SK-N-SH (cell line): Measurements from ENCODE around the gene CLEC3B. TPM values are rescaled to one million over a fixed set of nuclear protein-coding genes. Genes with fewer than 3 reads are reported as not detected.

Source experiments
- CTCF ChIA-PET: fragments of 300-600, 350-600 bp; formaldehyde crosslinking; extraction: SDS; loops from one replicate; lab custom pipeline; 2021; lab: Yijun Ruan, JAX
- POLR2A ChIA-PET: fragments of 350-600 bp; sonication (Branson Sonifier 250); formaldehyde crosslinking; extraction: SDS; loops from one replicate; lab custom pipeline; 2020; ENCODE audit warnings: antibody characterized with exemption, inconsistent platforms; lab: Yijun Ruan, JAX
- DNase-seq: peaks from one replicate; pipeline ENCODE4 v3.0.0; 2012
- H2AFZ ChIP-seq: fragments of 200-600 bp; sonication (generic); 2 replicates; pipeline ENCODE4 v1.8.1; 2016; ENCODE audit warnings: antibody characterized with exemption, mild to moderate bottlenecking, low read depth
- H3F3A ChIP-seq: fragments of 200-600 bp; sonication (generic); replicated peaks from 2 replicates; pipeline ENCODE3; 2016; ENCODE audit warnings: antibody characterized with exemption, mild to moderate bottlenecking; ENCODE audit not compliant: insufficient read depth
- H3K27ac ChIP-seq, 2 experiments: fragments of 200-500 bp in 1 of 2; fragments of 200-600 bp in 1 of 2; sonication (Bioruptor generic) in 1 of 2; sonication (generic), shearing (Covaris generic) in 1 of 2; 2 replicates each; pipeline versions ENCODE4 v1.5.1 to v1.6.1; 2014 to 2016; ENCODE audit warnings: low read depth in 2 of 2, inconsistent platforms in 1 of 2, low read length in 1 of 2, mild to moderate bottlenecking in 1 of 2, mixed read lengths in 1 of 2
- H3K27me3 ChIP-seq: fragments of 200-600 bp; sonication (generic), shearing (Covaris generic); 2 replicates; pipeline ENCODE4 v1.6.1; 2016; ENCODE audit warnings: mixed run types; ENCODE audit not compliant: insufficient read depth
- H3K36me3 ChIP-seq, 2 experiments: fragments of 200-500 bp in 1 of 2; fragments of 200-600 bp in 1 of 2; sonication (Bioruptor generic) in 1 of 2; sonication (generic) in 1 of 2; replicated peaks in 1 of 2; 2 replicates each; pipeline versions ENCODE3 to v1.5.1; 2014 to 2016; ENCODE audit warnings: low read length in 1 of 2, mild to moderate bottlenecking in 1 of 2; ENCODE audit not compliant: insufficient read depth in 2 of 2, control insufficient read depth in 1 of 2
- H3K4me1 ChIP-seq, 2 experiments: fragments of 200-500 bp in 1 of 2; fragments of 200-600 bp in 1 of 2; sonication (Bioruptor generic) in 1 of 2; sonication (generic), shearing (Covaris generic) in 1 of 2; 2 replicates each; pipeline versions ENCODE4 v1.5.1 to v1.6.1; 2014 to 2016; ENCODE audit warnings: low read depth in 1 of 2, low read length in 1 of 2, mixed run types in 1 of 2; ENCODE audit not compliant: insufficient read depth in 2 of 2, control insufficient read depth in 1 of 2
- H3K4me2 ChIP-seq: fragments of 200-600 bp; sonication (generic), shearing (Covaris generic); 2 replicates; pipeline ENCODE4 v1.6.1; 2017; ENCODE audit warnings: mixed run types
- H3K4me3 ChIP-seq, 2 experiments: fragments of 200-500 bp in 1 of 2; fragments of 200-600 bp in 1 of 2; sonication (Bioruptor generic) in 1 of 2; sonication (generic), shearing (Covaris generic) in 1 of 2; 2 replicates each; pipeline versions ENCODE4 v1.5.1 to v1.8.1; 2014 to 2016; ENCODE audit warnings: low read depth in 2 of 2, inconsistent platforms in 1 of 2, low read length in 1 of 2, mild to moderate bottlenecking in 1 of 2, mixed read lengths in 1 of 2, moderate library complexity in 1 of 2
- H3K79me2 ChIP-seq: fragments of 200-600 bp; sonication (generic); 2 replicates; pipeline ENCODE4 v1.8.1; 2017; ENCODE audit warnings: mild to moderate bottlenecking; ENCODE audit not compliant: insufficient read depth
- H3K9ac ChIP-seq: fragments of 200-600 bp; sonication (generic); 2 replicates; pipeline ENCODE4 v1.6.1; 2017; ENCODE audit warnings: mixed run types
- H3K9me2 ChIP-seq: fragments of 200-600 bp; sonication (generic); 2 replicates; pipeline ENCODE4 v1.6.1; 2017; ENCODE audit warnings: mixed run types
- H3K9me3 ChIP-seq: fragments of 200-600 bp; sonication (generic); 2 replicates; pipeline ENCODE4 v1.6.1; 2017; ENCODE audit warnings: mixed run types, mild to moderate bottlenecking, moderate library complexity
- H4K20me1 ChIP-seq: fragments of 200-600 bp; sonication (generic); 2 replicates; pipeline ENCODE4 v1.6.1; 2017; ENCODE audit warnings: mild to moderate bottlenecking, mixed run types; ENCODE audit not compliant: insufficient read depth
- EP300 ChIP-seq, 2 experiments: IDR thresholded peaks; 2 replicates each; pipeline versions ENCODE4 v1.4.0 to v1.6.1; 2012; ENCODE audit warnings: borderline replicate concordance in 1 of 2, low read depth in 1 of 2, low read length in 1 of 2
- EZH2phosphoT487 ChIP-seq: fragments of 200-600 bp; sonication (generic); IDR thresholded peaks from 2 replicates; pipeline ENCODE4 v1.6.1; 2017; ENCODE audit warnings: low read depth, mixed run types, mild to moderate bottlenecking, antibody characterized with exemption, moderate library complexity, borderline replicate concordance
- FOSL2 ChIP-seq: IDR thresholded peaks from 2 replicates; pipeline ENCODE4 v1.4.0; 2012; ENCODE audit warnings: low read depth, mild to moderate bottlenecking, moderate library complexity, borderline replicate concordance
- FOXJ3 ChIP-seq: sonication (generic); formaldehyde crosslinking; IDR thresholded peaks from 2 replicates; pipeline ENCODE4 v1.5.1; 2020; ENCODE audit warnings: mild to moderate bottlenecking, missing genetic modification reagents
- JUND ChIP-seq: IDR thresholded peaks from 2 replicates; pipeline ENCODE4 v1.4.0; 2012
- NFIC ChIP-seq: IDR thresholded peaks from 2 replicates; pipeline ENCODE4 v1.4.0; 2012; ENCODE audit warnings: borderline replicate concordance
- NRF1 ChIP-seq: IDR thresholded peaks from 2 replicates; pipeline ENCODE4 v1.6.1; 2012; ENCODE audit warnings: low read depth, mild to moderate bottlenecking, low read length
- PBX3 ChIP-seq: IDR thresholded peaks from 2 replicates; pipeline ENCODE4; 2012
- POLR2AphosphoS5 ChIP-seq: IDR thresholded peaks from 2 replicates; pipeline ENCODE4 v1.6.1; 2012; ENCODE audit warnings: low read depth, low read length
- RCOR1 ChIP-seq: fragments of 150-350 bp; IDR thresholded peaks from 2 replicates; pipeline ENCODE4 v1.6.1; 2017; ENCODE audit warnings: antibody characterized with exemption, low read length
- SIN3A ChIP-seq: IDR thresholded peaks from 2 replicates; pipeline ENCODE4 v1.6.1; 2012; ENCODE audit warnings: low read depth, mild to moderate bottlenecking, low read length, moderate library complexity, borderline replicate concordance
- TAF1 ChIP-seq: IDR thresholded peaks from 2 replicates; pipeline ENCODE4 v1.6.1; 2012; ENCODE audit warnings: low read depth, mild to moderate bottlenecking, low read length, moderate library complexity, borderline replicate concordance
- TCF12 ChIP-seq: IDR thresholded peaks from 2 replicates; pipeline ENCODE4 v1.4.0; 2012
- YY1 ChIP-seq: IDR thresholded peaks from 2 replicates; pipeline ENCODE4 v1.4.0; 2012; ENCODE audit warnings: low read depth, mild to moderate bottlenecking
- WGBS: methylation state at CpG from one replicate; pipeline ENCODE4 v1.1.6; 2017; ENCODE audit warnings: low lambda C conversion rate; 5-methylcytosine and 5-hydroxymethylcytosine counted together
- polyA plus RNA-seq, 3 experiments: library from polyadenylated mRNA; depleted of rRNA; stranded (reverse); fragments of >200 nt; gene quantifications; 2 replicates each; pipeline ENCODE4 v1.2.3, GENCODE V29; 2012
- TF ChIP-seq, protein P1 (sequence below): IDR thresholded peaks from 2 replicates; pipeline ENCODE4 v1.6.1; 2012; ENCODE audit warnings: mild to moderate bottlenecking, low read depth, low read length, moderate library complexity

Gene CLEC3B
- polyA plus RNA-seq (2012; rRNA removed): 0.16 and 0.46 TPM in 2 replicates
- polyA plus RNA-seq (2012; cell fraction: cytosol; rRNA removed): 0.05 and 0.23 TPM in 2 replicates
- 2.1 and 3.1 TPM in 2 replicates for polyA plus RNA-seq (2012; cell fraction: nucleus; rRNA removed)

DNA sequence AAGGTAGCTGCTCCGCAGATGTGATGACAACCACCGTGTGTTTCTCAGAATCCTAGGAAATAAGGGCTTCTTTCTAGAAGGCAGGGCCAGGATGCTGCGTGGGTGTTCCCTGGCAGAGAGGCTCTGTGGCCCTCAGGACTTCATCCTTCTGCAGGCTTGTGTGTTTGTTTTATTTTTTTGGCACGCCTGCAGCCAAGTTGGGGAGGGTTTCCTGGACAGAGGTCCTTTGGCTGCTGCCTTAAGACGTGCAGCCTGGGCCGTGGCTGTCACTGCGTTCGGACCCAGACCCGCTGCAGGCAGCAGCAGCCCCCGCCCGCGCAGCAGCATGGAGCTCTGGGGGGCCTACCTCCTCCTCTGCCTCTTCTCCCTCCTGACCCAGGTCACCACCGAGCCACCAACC, at the start of gene CLEC3B:
CLEC3B (plus strand) TSS at position 266 of the 400 bp plus-strand sequence; CDS start at position 326, 60 bp downstream.
- TF ChIP-seq TCF12 (no peak), EP300 (IDR thresholded peaks at IDR 0.05; ENCODE audit: borderline replicate concordance in 1 of 2, low read depth in 1 of 2, low read length in 1 of 2) (no peak)
- H3K79me2 ChIP-seq: no peaks in the 10 kb centered on the region
- no peak within 1 kb of the TSS for H3K9ac ChIP-seq
- ChIA-PET CTCF (interaction anchor here (0.6 to 1.1 kb wide), 2 partner anchors 15 to 415 kb away, joined by 3 read pairs; no protein-coding TSS in a partner anchor), POLR2A (no interaction called here)
- H3K4me1 ChIP-seq: no peaks in the 10 kb centered on the region; a peak in 2 of 4 replicates
- H4K20me1 ChIP-seq: no peaks in the 10 kb centered on the region
- H3K9me3 ChIP-seq: no peaks in the 10 kb centered on the region
- no peaks in the 10 kb centered on the region for H3K36me3 ChIP-seq
- no peaks in the 10 kb centered on the region for H3K9me2 ChIP-seq
- no peak within 1 kb of the TSS for H2AFZ ChIP-seq
- H3K4me3 ChIP-seq: no peak within 1 kb of the TSS
- H3F3A ChIP-seq: no peaks in the 10 kb centered on the region
- H3K4me2 ChIP-seq: no peak within 1 kb of the TSS
- no peak for DNase-seq
- H3K27me3 ChIP-seq: no peaks in the 10 kb centered on the region
- H3K27ac ChIP-seq: no peak within 1 kb of the TSS
- WGBS: 68% methylated on average over 12 of the region's 13 CpGs

- H3K9ac ChIP-seq: no peak overlapping the region
- H3K27ac ChIP-seq: no peak overlapping the region
- TF ChIP-seq PBX3 (no peak), TAF1 (no peak), YY1 (no peak), NRF1 (no peak), JUND (no peak), EP300 (IDR thresholded peaks at IDR 0.05; ENCODE audit: borderline replicate concordance in 1 of 2, low read depth in 1 of 2, low read length in 1 of 2) (no peak), RCOR1 (no peak), NFIC (no peak), EZH2phosphoT487 (no peak), SIN3A (no peak), POLR2AphosphoS5 (no peak), FOSL2 (no peak), FOXJ3 (CRISPR knock-in tag) (no peak)
- TF ChIP-seq, protein P1, sequence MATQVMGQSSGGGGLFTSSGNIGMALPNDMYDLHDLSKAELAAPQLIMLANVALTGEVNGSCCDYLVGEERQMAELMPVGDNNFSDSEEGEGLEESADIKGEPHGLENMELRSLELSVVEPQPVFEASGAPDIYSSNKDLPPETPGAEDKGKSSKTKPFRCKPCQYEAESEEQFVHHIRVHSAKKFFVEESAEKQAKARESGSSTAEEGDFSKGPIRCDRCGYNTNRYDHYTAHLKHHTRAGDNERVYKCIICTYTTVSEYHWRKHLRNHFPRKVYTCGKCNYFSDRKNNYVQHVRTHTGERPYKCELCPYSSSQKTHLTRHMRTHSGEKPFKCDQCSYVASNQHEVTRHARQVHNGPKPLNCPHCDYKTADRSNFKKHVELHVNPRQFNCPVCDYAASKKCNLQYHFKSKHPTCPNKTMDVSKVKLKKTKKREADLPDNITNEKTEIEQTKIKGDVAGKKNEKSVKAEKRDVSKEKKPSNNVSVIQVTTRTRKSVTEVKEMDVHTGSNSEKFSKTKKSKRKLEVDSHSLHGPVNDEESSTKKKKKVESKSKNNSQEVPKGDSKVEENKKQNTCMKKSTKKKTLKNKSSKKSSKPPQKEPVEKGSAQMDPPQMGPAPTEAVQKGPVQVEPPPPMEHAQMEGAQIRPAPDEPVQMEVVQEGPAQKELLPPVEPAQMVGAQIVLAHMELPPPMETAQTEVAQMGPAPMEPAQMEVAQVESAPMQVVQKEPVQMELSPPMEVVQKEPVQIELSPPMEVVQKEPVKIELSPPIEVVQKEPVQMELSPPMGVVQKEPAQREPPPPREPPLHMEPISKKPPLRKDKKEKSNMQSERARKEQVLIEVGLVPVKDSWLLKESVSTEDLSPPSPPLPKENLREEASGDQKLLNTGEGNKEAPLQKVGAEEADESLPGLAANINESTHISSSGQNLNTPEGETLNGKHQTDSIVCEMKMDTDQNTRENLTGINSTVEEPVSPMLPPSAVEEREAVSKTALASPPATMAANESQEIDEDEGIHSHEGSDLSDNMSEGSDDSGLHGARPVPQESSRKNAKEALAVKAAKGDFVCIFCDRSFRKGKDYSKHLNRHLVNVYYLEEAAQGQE: no peak
- no peaks in the 10 kb centered on the region for H3K27me3 ChIP-seq
- H3K9me2 ChIP-seq: no peaks in the 10 kb centered on the region
- WGBS: 100% methylated on average over 1 of the region's 1 CpG
- H3K79me2 ChIP-seq: peaks cover 91% of the 10 kb centered on the region
- no peak overlapping the region for H3K4me3 ChIP-seq
- no peak for DNase-seq
- H2AFZ ChIP-seq: no peak overlapping the region
- peaks cover 8% of the 10 kb centered on the region; the same call in 1 of the 2 replicates for H4K20me1 ChIP-seq
- peaks cover 0 to 7% of the 10 kb centered on the region in 2 experiments for H3K36me3 ChIP-seq
- no peak overlapping the region for H3K4me2 ChIP-seq
- no peaks in the 10 kb centered on the region for H3K9me3 ChIP-seq
- no peaks in the 10 kb centered on the region for H3F3A ChIP-seq
- ChIA-PET CTCF (interaction anchor here (1.2 kb wide), 1 partner anchor 11 kb away, joined by 6 read pairs; no protein-coding TSS in a partner anchor), POLR2A (no interaction called here)
- H3K4me1 ChIP-seq: peaks cover 7 to 12% of the 10 kb centered on the region in 2 experiments; a peak in 3 of 4 replicates
Observed at GRCh38 chr3:44981220-44981619, 44.9 kb upstream of the CLEC3B start.
